ENCODE measurements around the gene EPO.
"Not testable (repeated sequence)": the region's sequence is repeated elsewhere in the genome, so short reads cannot be mapped to it uniquely, and the experiment has no call there.

- TF ChIP-seq POLR2A (IDR thresholded peaks at IDR 0.05; ENCODE audit: low read depth, low read length); POLR2AphosphoS5 (IDR thresholded peaks at IDR 0.05; ENCODE audit: low read depth, low read length); TAF1 (IDR thresholded peaks at IDR 0.05; ENCODE audit: borderline replicate concordance, low read depth, low read length): not testable (repeated sequence)
These were observed 42.6 kb downstream of the EPO start for GRCh38 chr7:100762841-100763240.

All from GM12892 (cell line).